ENCODE data around the gene FAM117B.
"Not testable (repeated sequence)": the region's sequence is repeated elsewhere in the genome, so short reads cannot be mapped to it uniquely, and the experiment has no call there.

Gene FAM117B

DNA sequence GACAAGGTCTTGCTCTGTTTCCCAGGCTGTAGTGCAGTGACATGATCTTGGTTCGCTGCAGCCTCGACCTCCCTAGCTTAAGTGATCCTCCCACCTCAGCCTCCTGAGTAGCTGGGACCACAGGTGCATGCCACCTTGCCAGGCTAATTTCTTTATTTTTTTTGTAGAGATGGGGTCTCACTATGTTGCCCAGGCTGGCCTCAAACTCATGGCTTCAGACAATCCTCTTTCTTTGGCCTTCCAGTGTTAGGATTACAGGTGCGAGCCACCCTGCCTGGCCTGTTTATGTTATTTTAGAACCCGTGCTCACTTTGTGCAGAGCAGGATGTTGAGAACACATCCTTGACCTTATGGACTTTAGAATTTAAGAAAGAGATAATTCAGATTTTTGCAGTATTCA, 17.4 kb downstream of the FAM117B start:
- TF ChIP-seq, protein P1, sequence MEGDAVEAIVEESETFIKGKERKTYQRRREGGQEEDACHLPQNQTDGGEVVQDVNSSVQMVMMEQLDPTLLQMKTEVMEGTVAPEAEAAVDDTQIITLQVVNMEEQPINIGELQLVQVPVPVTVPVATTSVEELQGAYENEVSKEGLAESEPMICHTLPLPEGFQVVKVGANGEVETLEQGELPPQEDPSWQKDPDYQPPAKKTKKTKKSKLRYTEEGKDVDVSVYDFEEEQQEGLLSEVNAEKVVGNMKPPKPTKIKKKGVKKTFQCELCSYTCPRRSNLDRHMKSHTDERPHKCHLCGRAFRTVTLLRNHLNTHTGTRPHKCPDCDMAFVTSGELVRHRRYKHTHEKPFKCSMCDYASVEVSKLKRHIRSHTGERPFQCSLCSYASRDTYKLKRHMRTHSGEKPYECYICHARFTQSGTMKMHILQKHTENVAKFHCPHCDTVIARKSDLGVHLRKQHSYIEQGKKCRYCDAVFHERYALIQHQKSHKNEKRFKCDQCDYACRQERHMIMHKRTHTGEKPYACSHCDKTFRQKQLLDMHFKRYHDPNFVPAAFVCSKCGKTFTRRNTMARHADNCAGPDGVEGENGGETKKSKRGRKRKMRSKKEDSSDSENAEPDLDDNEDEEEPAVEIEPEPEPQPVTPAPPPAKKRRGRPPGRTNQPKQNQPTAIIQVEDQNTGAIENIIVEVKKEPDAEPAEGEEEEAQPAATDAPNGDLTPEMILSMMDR (IDR thresholded peaks at IDR 0.05; ENCODE audit: insufficient read depth, low read depth, low read length, missing control alignments), result no peak
- H3K4me3 ChIP-seq (ENCODE audit: low read length), result no peak overlapping the region
- no peak for DNase-seq (ENCODE audit: low read depth)

DNA sequence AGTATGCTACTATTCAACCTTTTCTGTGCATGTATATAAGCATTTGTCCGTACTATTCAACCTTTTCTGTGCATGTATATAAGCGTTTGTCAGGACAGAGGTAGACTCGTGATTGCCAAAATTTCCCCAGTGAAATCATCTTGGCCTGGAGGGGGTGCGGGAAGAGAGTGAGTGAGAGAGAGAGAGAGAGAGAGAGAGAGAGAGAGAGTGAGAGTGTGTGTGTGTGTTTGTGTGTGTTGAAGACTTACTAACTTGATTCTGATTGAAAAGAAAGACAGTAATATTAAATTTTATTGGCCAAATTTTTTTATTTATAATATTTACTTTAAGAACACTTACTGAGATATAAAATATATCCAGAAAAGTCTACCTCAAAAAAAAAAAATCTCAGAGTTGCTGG, 19.1 kb downstream of the FAM117B start:
- no peak for DNase-seq (ENCODE audit: low read depth)

DNA sequence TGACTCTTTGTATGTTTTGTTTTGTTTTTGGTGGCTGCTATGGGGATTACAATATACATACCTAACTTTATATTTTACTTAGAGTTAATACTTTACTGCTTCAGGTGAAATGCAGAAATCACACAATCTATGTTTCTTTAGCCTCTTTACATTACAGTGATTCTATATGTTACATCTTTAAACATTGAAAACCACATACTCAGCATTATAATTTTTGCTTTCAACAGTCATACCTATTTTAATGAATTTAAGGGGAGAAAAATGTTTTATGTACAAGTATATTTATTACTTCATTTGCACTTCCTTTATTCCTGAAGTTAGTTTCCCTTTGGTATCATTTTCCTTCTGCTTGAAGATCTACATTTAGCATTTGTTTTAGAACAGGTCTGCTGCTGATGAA, 23.1 kb downstream of the FAM117B start:
- DNase-seq (ENCODE audit: low read depth), result no peak
- H3K4me3 ChIP-seq (ENCODE audit: low read length), result no peak overlapping the region
- TF ChIP-seq, protein P1 (IDR thresholded peaks at IDR 0.05; ENCODE audit: insufficient read depth, low read depth, low read length, missing control alignments), result no peak

More for the DNA sequence above, 19.1 kb downstream of the FAM117B start:
- H3K4me3 ChIP-seq (ENCODE audit: low read length), result no peak overlapping the region
- TF ChIP-seq, protein P1 (IDR thresholded peaks at IDR 0.05; ENCODE audit: insufficient read depth, low read depth, low read length, missing control alignments), result no peak

DNA sequence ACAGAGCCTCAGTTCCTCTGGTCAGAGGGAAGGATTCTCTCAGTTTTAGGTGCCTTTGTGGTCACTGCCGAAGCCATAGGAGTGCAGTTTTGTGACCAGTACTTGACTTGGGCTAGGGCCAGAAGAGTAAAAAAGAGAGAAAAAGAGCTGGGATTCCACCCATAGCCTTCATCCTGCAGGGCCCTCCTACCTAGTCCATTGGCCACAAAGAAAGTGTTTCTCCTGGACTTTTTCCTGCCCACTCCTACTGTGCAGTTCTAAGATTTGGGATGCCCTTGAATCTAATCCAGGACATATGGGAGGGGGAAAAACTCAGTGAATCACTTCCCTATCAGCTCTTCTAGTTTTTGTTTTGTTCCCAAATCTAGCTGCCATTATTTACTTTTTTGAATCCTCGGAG, 26.0 kb downstream of the FAM117B start:
- DNase-seq (ENCODE audit: low read depth), result no peak
- TF ChIP-seq, protein P1 (IDR thresholded peaks at IDR 0.05; ENCODE audit: insufficient read depth, low read depth, low read length, missing control alignments), result no peak
- no peak overlapping the region for H3K4me3 ChIP-seq (ENCODE audit: low read length)

DNA sequence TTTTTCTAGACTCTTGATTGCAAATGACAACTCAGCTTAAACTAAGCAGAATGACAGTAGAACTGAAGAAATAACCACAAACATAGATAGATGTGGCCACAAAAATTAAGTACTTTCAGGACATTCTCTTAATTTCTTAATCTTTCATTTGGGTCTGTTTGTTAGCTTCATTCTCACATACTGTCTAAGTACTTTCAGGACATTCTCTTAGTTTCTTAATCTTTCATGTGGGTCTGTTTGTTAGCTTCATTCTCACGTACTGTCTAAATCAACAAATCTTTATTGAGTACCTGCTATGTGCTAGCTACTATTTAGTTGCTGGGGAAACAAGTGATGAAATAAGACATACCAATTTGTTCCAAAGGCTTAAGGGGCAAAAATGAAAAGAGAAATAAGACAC, 35.1 kb downstream of the FAM117B start:
- TF ChIP-seq, protein P1 (IDR thresholded peaks at IDR 0.05; ENCODE audit: insufficient read depth, low read depth, low read length, missing control alignments), result no peak
- no peak overlapping the region for H3K4me3 ChIP-seq (ENCODE audit: low read length)
- DNase-seq (ENCODE audit: low read depth), result no peak

DNA sequence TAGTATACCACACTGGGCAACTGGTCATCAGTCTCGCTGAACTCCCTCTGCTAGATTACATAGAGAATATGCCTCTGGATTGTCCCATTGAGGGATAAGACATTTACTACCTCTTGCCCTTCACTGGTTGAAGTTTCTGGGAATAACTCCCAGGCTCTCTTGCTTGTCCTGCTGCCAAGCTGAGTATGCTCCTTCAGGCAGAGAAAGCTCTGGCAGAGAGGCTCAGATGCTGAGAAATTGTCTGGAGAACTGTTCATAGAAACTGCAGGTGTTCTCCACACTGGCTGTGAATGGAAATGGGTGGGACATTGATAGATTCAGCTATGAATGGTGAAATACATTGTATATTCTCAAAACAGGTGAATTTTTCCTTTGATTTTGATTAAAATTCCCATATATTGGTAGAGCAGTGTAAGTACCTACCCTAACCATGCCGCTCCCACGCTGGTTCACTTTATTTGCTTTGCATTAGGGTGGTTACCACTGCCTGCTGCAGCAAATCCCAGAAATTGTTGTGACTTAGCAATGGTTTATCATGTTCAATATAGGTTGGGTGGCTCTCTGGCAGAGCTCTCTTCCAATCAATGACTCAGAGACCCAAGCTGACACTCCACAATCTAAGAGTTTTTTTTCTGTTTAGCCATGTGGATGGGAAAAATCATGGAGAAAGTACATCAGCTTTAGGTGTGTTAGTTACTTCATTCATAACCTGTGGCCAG, 36.7 kb downstream of the FAM117B start:
- no peak overlapping the region for H3K4me3 ChIP-seq (ENCODE audit: low read length)
- TF ChIP-seq, protein P1 (IDR thresholded peaks at IDR 0.05; ENCODE audit: insufficient read depth, low read depth, low read length, missing control alignments), result no peak
- DNase-seq (ENCODE audit: low read depth), result peak; percentile 8

DNA sequence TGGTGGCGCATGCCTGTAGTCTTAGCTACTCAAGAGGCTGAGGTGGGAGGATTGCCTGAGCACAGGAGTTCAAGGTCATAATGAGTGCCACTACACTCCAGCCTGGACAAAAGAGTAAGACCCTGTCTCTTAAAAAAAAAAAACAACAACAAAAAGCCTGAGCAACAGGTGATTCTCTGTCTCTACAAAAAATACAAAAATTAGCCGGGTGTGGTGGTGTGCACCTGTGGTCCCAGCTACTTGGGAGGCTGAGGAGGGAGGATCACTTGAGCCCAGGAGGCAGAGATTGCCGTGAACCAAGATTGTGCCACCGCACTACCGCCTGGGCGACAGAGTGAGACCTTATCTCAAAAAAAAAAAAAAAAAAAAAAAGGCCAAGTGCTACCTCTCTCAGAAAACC, 40.3 kb downstream of the FAM117B start:
- H3K4me3 ChIP-seq (ENCODE audit: low read length); DNase-seq (ENCODE audit: low read depth): not testable (repeated sequence)
